ENCODE measurements around the gene MAB21L4. TPM values are rescaled to one million over a fixed set of nuclear protein-coding genes. Genes with fewer than 3 reads are reported as not detected.

The MAB21L4 gene
- total and polyA plus RNA-seq, 2 experiments from 2014 or later = not detected

- no peak overlapping the region for H2AFZ ChIP-seq
- in situ Hi-C loops (cut with MboI) = no loop called here
- no peaks in the 10 kb centered on the region for H3K27me3 ChIP-seq (replicated peaks; ENCODE audit: insufficient read depth)
- 78 to 79% methylated on average over 12 of the region's 12 CpGs for WGBS, 2 experiments (ENCODE audit: low coverage in 1 of 2, low lambda C conversion rate in 2 of 2, missing lambda C conversion rate in 2 of 2)
- TF ChIP-seq EZH2 (IDR thresholded peaks at IDR 0.05; ENCODE audit: insufficient read depth, poor library complexity, severe bottlenecking) = no peak
- TF ChIP-seq EZH2phosphoT487 (IDR thresholded peaks at IDR 0.05; ENCODE audit: insufficient read depth, low read depth) = no peak
- no peak overlapping the region for H3K27ac ChIP-seq
- no peak overlapping the region for H3K4me2 ChIP-seq (ENCODE audit: unreplicated experiment)
- no peaks in the 10 kb centered on the region for H3K79me2 ChIP-seq (ENCODE audit: insufficient read depth)
- H3F3A ChIP-seq (ENCODE audit: insufficient read depth) = no peaks in the 10 kb centered on the region
- H3K9me2 ChIP-seq (ENCODE audit: insufficient read depth) = no peaks in the 10 kb centered on the region
- no peak for DNase-seq
- no peaks in the 10 kb centered on the region for H3K9me3 ChIP-seq (ENCODE audit: low read depth)
- no peak overlapping the region for H3K4me3 ChIP-seq
- H4K20me1 ChIP-seq (ENCODE audit: insufficient read depth) = no peaks in the 10 kb centered on the region
- no peaks in the 10 kb centered on the region for H3K4me1 ChIP-seq (ENCODE audit: insufficient read depth)
- no peak overlapping the region for H3K9ac ChIP-seq
- no peaks in the 10 kb centered on the region for H3K36me3 ChIP-seq (ENCODE audit: low read depth)
These were observed 21.2 kb downstream of the MAB21L4 start for GRCh38 chr2:240874715-240875227.

GRCh38 chr2:240873805-240874714, 21.9 kb downstream of the MAB21L4 start:
- no peak for DNase-seq
- no peaks in the 10 kb centered on the region for H3K9me3 ChIP-seq (ENCODE audit: low read depth)
- H3K4me3 ChIP-seq = no peak overlapping the region
- no peaks in the 10 kb centered on the region for H3K36me3 ChIP-seq (ENCODE audit: low read depth)
- H3F3A ChIP-seq (ENCODE audit: insufficient read depth) = no peaks in the 10 kb centered on the region
- H3K9ac ChIP-seq = no peak overlapping the region
- 59 to 68% methylated on average over 22 to 33 of the region's 33 CpGs for WGBS, 2 experiments (ENCODE audit: low coverage in 1 of 2, low lambda C conversion rate in 2 of 2, missing lambda C conversion rate in 2 of 2)
- no peaks in the 10 kb centered on the region for H4K20me1 ChIP-seq (ENCODE audit: insufficient read depth)
- H2AFZ ChIP-seq = no peak overlapping the region
- no peaks in the 10 kb centered on the region for H3K4me1 ChIP-seq (ENCODE audit: insufficient read depth)
- in situ Hi-C loops (cut with MboI) = no loop called here
- no peak overlapping the region for H3K4me2 ChIP-seq (ENCODE audit: unreplicated experiment)
- H3K9me2 ChIP-seq (ENCODE audit: insufficient read depth) = no peaks in the 10 kb centered on the region
- H3K27me3 ChIP-seq (replicated peaks; ENCODE audit: insufficient read depth) = no peaks in the 10 kb centered on the region
- H3K27ac ChIP-seq = no peak overlapping the region
- no peaks in the 10 kb centered on the region for H3K79me2 ChIP-seq (ENCODE audit: insufficient read depth)
- no peak for TF ChIP-seq EZH2phosphoT487 (IDR thresholded peaks at IDR 0.05; ENCODE audit: insufficient read depth, low read depth)
- no peak for TF ChIP-seq EZH2 (IDR thresholded peaks at IDR 0.05; ENCODE audit: insufficient read depth, poor library complexity, severe bottlenecking)

- Histone ChIP-seq H3K4me2 (ENCODE audit: unreplicated experiment) (no peak overlapping the region), H3K36me3 (ENCODE audit: low read depth) (no peaks in the 10 kb centered on the region), H3K9me2 (ENCODE audit: insufficient read depth) (no peaks in the 10 kb centered on the region), H4K20me1 (ENCODE audit: insufficient read depth) (no peaks in the 10 kb centered on the region), H3K27me3 (replicated peaks; ENCODE audit: insufficient read depth) (no peaks in the 10 kb centered on the region), H3K9ac (no peak overlapping the region), H2AFZ (no peak overlapping the region), H3F3A (ENCODE audit: insufficient read depth) (no peaks in the 10 kb centered on the region), H3K27ac (no peak overlapping the region), H3K9me3 (ENCODE audit: low read depth) (no peaks in the 10 kb centered on the region), H3K4me1 (ENCODE audit: insufficient read depth) (no peaks in the 10 kb centered on the region), H3K79me2 (ENCODE audit: insufficient read depth) (no peaks in the 10 kb centered on the region), H3K4me3 (no peak overlapping the region)
- DNase-seq = no peak
- in situ Hi-C loops (cut with MboI) = no loop called here
- 79% methylated on average over 21 of the region's 21 CpGs for WGBS, 2 experiments (ENCODE audit: low coverage in 1 of 2, low lambda C conversion rate in 2 of 2, missing lambda C conversion rate in 2 of 2)
- no peak for TF ChIP-seq EZH2phosphoT487 (IDR thresholded peaks at IDR 0.05; ENCODE audit: insufficient read depth, low read depth)
- no peak for TF ChIP-seq EZH2 (IDR thresholded peaks at IDR 0.05; ENCODE audit: insufficient read depth, poor library complexity, severe bottlenecking)
These were observed 22.7 kb downstream of the MAB21L4 start for GRCh38 chr2:240873098-240873788.

DNA sequence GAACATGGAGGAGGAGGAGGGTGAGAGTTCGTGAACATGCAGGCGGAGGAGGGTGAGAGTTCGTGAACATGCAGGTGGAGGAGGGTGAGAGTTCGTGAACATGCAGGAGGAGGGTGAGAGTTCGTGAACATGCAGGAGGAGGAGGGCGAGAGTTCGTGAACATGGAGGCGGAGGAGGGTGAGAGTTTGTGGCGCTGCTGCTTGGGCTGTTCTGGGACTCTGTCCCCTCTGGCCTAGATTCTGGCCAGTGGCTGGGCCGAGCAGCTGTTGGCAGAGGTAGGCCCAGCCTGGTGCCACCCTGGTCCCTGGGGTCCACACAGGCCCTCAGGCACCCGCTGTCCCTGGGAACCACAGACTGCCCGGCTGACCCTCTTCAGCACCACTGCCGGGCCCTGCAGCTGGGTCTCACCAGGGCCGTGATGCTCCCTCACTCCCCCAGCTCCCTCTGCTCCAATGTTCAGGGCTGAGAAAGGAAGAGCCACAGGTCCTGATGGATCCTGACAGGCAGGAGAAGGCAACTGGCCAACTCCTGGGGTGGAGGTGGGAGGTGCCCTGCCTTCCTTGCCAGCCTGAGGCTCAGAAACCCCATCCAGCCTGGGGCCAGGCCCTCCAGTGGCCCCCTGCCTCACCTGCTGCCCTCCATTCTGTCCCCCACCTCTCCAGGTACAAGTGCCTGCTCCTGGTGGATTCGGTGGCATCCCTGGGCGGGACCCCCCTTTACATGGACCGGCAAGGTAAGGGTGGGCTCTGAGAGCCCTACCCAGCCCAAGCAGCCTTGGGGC, 23.4 kb downstream of the MAB21L4 start:
- WGBS, 2 experiments (ENCODE audit: low coverage in 1 of 2, low lambda C conversion rate in 2 of 2, missing lambda C conversion rate in 2 of 2) = 79 to 81% methylated on average over 12 to 17 of the region's 17 CpGs
- no peaks in the 10 kb centered on the region for H3K79me2 ChIP-seq (ENCODE audit: insufficient read depth)
- no peaks in the 10 kb centered on the region for H3K9me2 ChIP-seq (ENCODE audit: insufficient read depth)
- H3K36me3 ChIP-seq (ENCODE audit: low read depth) = no peaks in the 10 kb centered on the region
- H3K9me3 ChIP-seq (ENCODE audit: low read depth) = no peaks in the 10 kb centered on the region
- in situ Hi-C loops (cut with MboI) = no loop called here
- TF ChIP-seq EZH2phosphoT487 (IDR thresholded peaks at IDR 0.05; ENCODE audit: insufficient read depth, low read depth) = no peak
- no peak for TF ChIP-seq EZH2 (IDR thresholded peaks at IDR 0.05; ENCODE audit: insufficient read depth, poor library complexity, severe bottlenecking)
- no peaks in the 10 kb centered on the region for H4K20me1 ChIP-seq (ENCODE audit: insufficient read depth)
- no peaks in the 10 kb centered on the region for H3K27me3 ChIP-seq (replicated peaks; ENCODE audit: insufficient read depth)
- H3K4me3 ChIP-seq = no peak overlapping the region
- no peak overlapping the region for H3K4me2 ChIP-seq (ENCODE audit: unreplicated experiment)
- H3F3A ChIP-seq (ENCODE audit: insufficient read depth) = no peaks in the 10 kb centered on the region
- no peak overlapping the region for H2AFZ ChIP-seq
- H3K27ac ChIP-seq = no peak overlapping the region
- no peak overlapping the region for H3K9ac ChIP-seq
- no peaks in the 10 kb centered on the region for H3K4me1 ChIP-seq (ENCODE audit: insufficient read depth)
- no peak for DNase-seq
